Activated T-cell treated with anti-CD3 and anti-CD28 coated beads, Interleukin-2, amount 50 U/mL, for 4 hours (primary cell): ENCODE data around the gene ZNF628. TPM values are rescaled to one million over a fixed set of nuclear protein-coding genes. Genes with fewer than 3 reads are reported as not detected.

Experiments used
- ATAC-seq, 2 donors: fragments of 200-7000 bp; cut with Tn5 transposase; one replicate each; pipeline ENCODE4 v1.10.0; 2021
- DNase-seq: peaks from one replicate; pipeline ENCODE4 v3.0.0-alpha.2; 2020
- H3K27me3 Mint-ChIP-seq: one replicate; pipeline ENCODE4 v1.8.0; 2021; ENCODE audit warnings: low read depth, mixed read lengths
- H3K36me3 Mint-ChIP-seq: one replicate; pipeline ENCODE4 v1.8.0; 2022; ENCODE audit warnings: mixed read lengths; ENCODE audit not compliant: insufficient read depth
- H3K4me1 Mint-ChIP-seq: one replicate; pipeline ENCODE4 v1.8.0; 2021; ENCODE audit warnings: low read depth, mixed read lengths
- H3K4me3 Mint-ChIP-seq: one replicate; pipeline ENCODE4 v1.8.0; 2021; ENCODE audit warnings: mild to moderate bottlenecking, moderate library complexity, mixed read lengths
- H3K9me3 Mint-ChIP-seq: one replicate; pipeline ENCODE4 v1.8.0; 2021; ENCODE audit warnings: mixed read lengths
- total RNA-seq, 3 donors: library from RNA; stranded (reverse); gene quantifications; one replicate each; pipeline ENCODE4 v1.2.1, GENCODE V29; 2021

ZNF628 gene
- total RNA-seq, 3 donors from 2014 or later: 11.0 to 12.6 (median 12.1) TPM

- Mint-ChIP-seq H3K4me3 (peak overlapping the region; percentile 0), H3K4me1 (peaks cover 10% of the 10 kb centered on the region), H3K9me3 (no peaks in the 10 kb centered on the region), H3K36me3 (no peaks in the 10 kb centered on the region), H3K27me3 (no peaks in the 10 kb centered on the region)
- ATAC-seq (no peak), DNase-seq (no peak)
These were observed 26.0 kb downstream of the ZNF628 start for GRCh38 chr19:55502197-55502952.

- Mint-ChIP-seq H3K4me3 (peak overlapping the region; percentile 78), H3K36me3 (no peaks in the 10 kb centered on the region), H3K4me1 (peaks cover 10% of the 10 kb centered on the region), H3K27me3 (peaks cover 6% of the 10 kb centered on the region), H3K9me3 (no peaks in the 10 kb centered on the region)
- ATAC-seq: no peak
- no peak for DNase-seq
These were observed 26.7 kb downstream of the ZNF628 start for GRCh38 chr19:55503157-55503501.

GRCh38 chr19:55503502-55504251, 27.3 kb downstream of the ZNF628 start:
- Mint-ChIP-seq H3K4me3 (peak overlapping the region; percentile 78), H3K27me3 (peaks cover 7% of the 10 kb centered on the region), H3K4me1 (peaks cover 10% of the 10 kb centered on the region), H3K9me3 (no peaks in the 10 kb centered on the region), H3K36me3 (no peaks in the 10 kb centered on the region)
- ATAC-seq (peak; percentile 97), DNase-seq (peak; percentile 93)

GRCh38 chr19:55504252-55504603, 27.8 kb downstream of the ZNF628 start:
- no peak for ATAC-seq
- DNase-seq: no peak

GRCh38 chr19:55504981-55505380, 28.6 kb downstream of the ZNF628 start:
- Mint-ChIP-seq H3K4me1 (peaks cover 10% of the 10 kb centered on the region), H3K4me3 (no peak overlapping the region), H3K9me3 (no peaks in the 10 kb centered on the region), H3K27me3 (peaks cover 7% of the 10 kb centered on the region), H3K36me3 (no peaks in the 10 kb centered on the region)
- DNase-seq (no peak), ATAC-seq (no peak)

More at GRCh38 chr19:55504252-55504603, 27.8 kb downstream of the ZNF628 start:
- H3K27me3 Mint-ChIP-seq: peaks cover 7% of the 10 kb centered on the region
- peaks cover 10% of the 10 kb centered on the region for H3K4me1 Mint-ChIP-seq
- H3K4me3 Mint-ChIP-seq: no peak overlapping the region
- H3K9me3 Mint-ChIP-seq: no peaks in the 10 kb centered on the region
- H3K36me3 Mint-ChIP-seq: no peaks in the 10 kb centered on the region

- Mint-ChIP-seq H3K4me1 (peaks cover 5% of the 10 kb centered on the region), H3K9me3 (no peaks in the 10 kb centered on the region), H3K27me3 (peaks cover 20% of the 10 kb centered on the region), H3K4me3 (no peak overlapping the region), H3K36me3 (no peaks in the 10 kb centered on the region)
- ATAC-seq (no peak), DNase-seq (no peak)
These were observed 31.7 kb downstream of the ZNF628 start for GRCh38 chr19:55508120-55508519.

- no peaks in the 10 kb centered on the region for H3K36me3 Mint-ChIP-seq
- H3K9me3 Mint-ChIP-seq: no peaks in the 10 kb centered on the region
- H3K4me1 Mint-ChIP-seq: peaks cover 5% of the 10 kb centered on the region
- ATAC-seq (peak; percentile 100), DNase-seq (peak; percentile 89)
- peak overlapping the region; percentile 44 for H3K4me3 Mint-ChIP-seq
- H3K27me3 Mint-ChIP-seq: peaks cover 4% of the 10 kb centered on the region
These were observed 40.6 kb downstream of the ZNF628 start for GRCh38 chr19:55516878-55517620.

- Mint-ChIP-seq H3K9me3 (no peaks in the 10 kb centered on the region), H3K36me3 (no peaks in the 10 kb centered on the region), H3K27me3 (peaks cover 2% of the 10 kb centered on the region), H3K4me1 (peaks cover 5% of the 10 kb centered on the region), H3K4me3 (no peak overlapping the region)
- ATAC-seq (no peak), DNase-seq (no peak)
These were observed 43.3 kb downstream of the ZNF628 start for GRCh38 chr19:55519451-55520311.

GRCh38 chr19:55520691-55521292, 44.4 kb downstream of the ZNF628 start:
- Mint-ChIP-seq H3K4me3 (no peak overlapping the region), H3K36me3 (no peaks in the 10 kb centered on the region), H3K4me1 (peaks cover 5% of the 10 kb centered on the region), H3K9me3 (no peaks in the 10 kb centered on the region), H3K27me3 (peaks cover 2% of the 10 kb centered on the region)
- ATAC-seq (no peak), DNase-seq (no peak)

- Mint-ChIP-seq H3K9me3 (no peaks in the 10 kb centered on the region), H3K4me1 (no peaks in the 10 kb centered on the region), H3K27me3 (peaks cover 2% of the 10 kb centered on the region), H3K4me3 (no peak overlapping the region), H3K36me3 (no peaks in the 10 kb centered on the region)
- DNase-seq: no peak
- no peak for ATAC-seq
These were observed 49.1 kb downstream of the ZNF628 start for GRCh38 chr19:55525289-55526101.

GRCh38 chr19:55526216-55527196, 50.1 kb downstream of the ZNF628 start:
- Mint-ChIP-seq H3K4me3 (no peak overlapping the region), H3K4me1 (no peaks in the 10 kb centered on the region), H3K9me3 (no peaks in the 10 kb centered on the region), H3K36me3 (no peaks in the 10 kb centered on the region), H3K27me3 (peaks cover 2% of the 10 kb centered on the region)
- ATAC-seq (no peak), DNase-seq (no peak)
